Prostate gland (tissue), 2 donors: ENCODE results near the gene SERPINB10. TPM values are rescaled to one million over a fixed set of nuclear protein-coding genes. Genes with fewer than 3 reads are reported as not detected.

Source experiments
- DNase-seq: peaks from one replicate; pipeline ENCODE4 v3.0.0-alpha.2; 2019; ENCODE audit warnings: low spot score
- H3K27ac ChIP-seq, 2 donors: fragments of 200-600 bp; sonication (generic); 2 replicates each; pipeline ENCODE4 v1.5.1; 2017 to 2019
- H3K27me3 ChIP-seq: fragments of 200-600 bp; sonication (generic); replicated peaks from 2 replicates; pipeline ENCODE4 v1.5.1; 2019; ENCODE audit not compliant: insufficient read depth
- H3K36me3 ChIP-seq, 2 donors: fragments of 200-600 bp; sonication (generic); 1 replicate in 1 of 2; 2 replicates in 1 of 2; pipeline versions ENCODE4 v1.5.1 to v1.8.1; 2017 to 2019
- H3K4me1 ChIP-seq: fragments of 200-600 bp; sonication (generic); replicated peaks from 2 replicates; pipeline ENCODE4 v1.5.1; 2019
- H3K4me3 ChIP-seq, 2 donors: fragments of 200-600 bp; sonication (generic); 2 replicates each; pipeline ENCODE4 v1.5.1; 2017 to 2019
- H3K9me3 ChIP-seq: fragments of 200-600 bp; sonication (generic); 2 replicates; pipeline ENCODE4 v1.5.1; 2017
- CTCF ChIP-seq, 4 experiments: fragments of 200-600 bp in 2 of 4; fragments of 450-650 bp in 2 of 4; sonication (generic) in 2 of 4; IDR thresholded peaks; 1 replicate in 3 of 4; 2 replicates in 1 of 4; pipeline ENCODE4 v1.5.1; 2016 to 2019; ENCODE audit warnings: antibody characterized with exemption in 4 of 4, mild to moderate bottlenecking in 2 of 4, moderate library complexity in 2 of 4
- POLR2A ChIP-seq: fragments of 450-650 bp; IDR thresholded peaks from one replicate; pipeline ENCODE4 v1.6.1; 2016; ENCODE audit warnings: antibody characterized with exemption, mild to moderate bottlenecking
- POLR2AphosphoS5 ChIP-seq: sonication (generic); formaldehyde crosslinking; IDR thresholded peaks from one replicate; pipeline ENCODE4 v1.6.1; 2017; ENCODE audit warnings: antibody characterized with exemption
- WGBS: methylation state at CpG from one replicate; pipeline ENCODE4 v1.1.5; 2018; 5-methylcytosine and 5-hydroxymethylcytosine counted together
- intact Hi-C: fragments of 100-400 bp; cut with DNase I; formaldehyde crosslinking; loops from one replicate; pipeline ENCODE4 v1.14.2; 2022
- total RNA-seq, 2 donors: library from RNA; depleted of rRNA; stranded (reverse); fragments of >200 nt; gene quantifications; one replicate each; pipeline ENCODE4 v1.1.0, GENCODE V29; 2016

Gene SERPINB10
- total RNA-seq = under 1 TPM in 1 of 2 donors, not detected in 1; 0.55 TPM

GRCh38 chr18:63907664-63908063 is at the start of gene SERPINB10:
Gene SERPINB10 (plus strand): TSS chr18:63907958. CDS start chr18:63915511, 7,553 bp downstream.
- Histone ChIP-seq H3K27me3 (no peaks in the 10 kb centered on the region), H3K4me3 (no peak within 1 kb of the TSS), H3K27ac (no peak within 1 kb of the TSS), H3K36me3 (no peaks in the 10 kb centered on the region), H3K4me1 (no peaks in the 10 kb centered on the region), H3K9me3 (no peaks in the 10 kb centered on the region)
- TF ChIP-seq CTCF (IDR thresholded peaks at IDR 0.05) (no peak), POLR2AphosphoS5 (no peak), POLR2A (no peak)
- intact Hi-C loops = no loop called here
- DNase-seq = no peak

- no peaks in the 10 kb centered on the region for H3K9me3 ChIP-seq
- no peaks in the 10 kb centered on the region for H3K4me1 ChIP-seq
- H3K4me3 ChIP-seq = no peak overlapping the region
- TF ChIP-seq POLR2A = no peak
- TF ChIP-seq POLR2AphosphoS5 = no peak
- no peak for TF ChIP-seq CTCF (IDR thresholded peaks at IDR 0.05)
- intact Hi-C loops = no loop called here
- H3K27me3 ChIP-seq = no peaks in the 10 kb centered on the region
- 54% methylated on average over 1 of the region's 1 CpG for WGBS
- no peak overlapping the region for H3K27ac ChIP-seq
- H3K36me3 ChIP-seq = no peaks in the 10 kb centered on the region
- no peak for DNase-seq
These were observed 49.3 kb upstream of the SERPINB10 start for GRCh38 chr18:63858456-63858855.

GRCh38 chr18:63859781-63860475 is 47.8 kb upstream of the SERPINB10 start:
- H3K27ac ChIP-seq = no peak overlapping the region
- H3K4me1 ChIP-seq = no peaks in the 10 kb centered on the region
- 90% methylated on average over 2 of the region's 2 CpGs for WGBS
- intact Hi-C loops = no loop called here
- H3K27me3 ChIP-seq = no peaks in the 10 kb centered on the region
- no peak for DNase-seq
- TF ChIP-seq POLR2AphosphoS5 (no peak), POLR2A (no peak), CTCF (IDR thresholded peaks at IDR 0.05) (no peak)
- H3K9me3 ChIP-seq = no peaks in the 10 kb centered on the region
- H3K4me3 ChIP-seq = no peak overlapping the region
- no peaks in the 10 kb centered on the region for H3K36me3 ChIP-seq

- H3K4me3 ChIP-seq = no peak overlapping the region
- no peaks in the 10 kb centered on the region for H3K9me3 ChIP-seq
- no peaks in the 10 kb centered on the region for H3K36me3 ChIP-seq
- TF ChIP-seq CTCF (IDR thresholded peaks at IDR 0.05) (no peak), POLR2AphosphoS5 (no peak), POLR2A (no peak)
- no peak overlapping the region for H3K27ac ChIP-seq
- no peaks in the 10 kb centered on the region for H3K27me3 ChIP-seq
- no peaks in the 10 kb centered on the region for H3K4me1 ChIP-seq
- no peak for DNase-seq
- 97% methylated on average over 2 of the region's 2 CpGs for WGBS
- intact Hi-C loops = no loop called here
These were observed 47.2 kb upstream of the SERPINB10 start for GRCh38 chr18:63860531-63860930.

- Histone ChIP-seq H3K4me1 (no peaks in the 10 kb centered on the region), H3K27ac (no peak overlapping the region), H3K27me3 (no peaks in the 10 kb centered on the region), H3K4me3 (no peak overlapping the region), H3K9me3 (no peaks in the 10 kb centered on the region), H3K36me3 (no peaks in the 10 kb centered on the region)
- TF ChIP-seq CTCF (IDR thresholded peaks at IDR 0.05) = no peak
- TF ChIP-seq POLR2A = no peak
- no peak for TF ChIP-seq POLR2AphosphoS5
- no peak for DNase-seq
- WGBS = 77% methylated on average over 3 of the region's 3 CpGs
- intact Hi-C loops = no loop called here
These were observed 40.2 kb upstream of the SERPINB10 start for GRCh38 chr18:63867368-63868125.
